GM06990 (cell line): ENCODE results near the gene DIAPH2.

Source experiments
- DNase-seq: peaks from one replicate; pipeline ENCODE4 v3.0.0-alpha.2; 2011; ENCODE audit not compliant: insufficient read length; ENCODE audit errors: extremely low read depth
- H3K27me3 ChIP-seq: replicated peaks from 2 replicates; pipeline ENCODE4 v1.6.0; 2011; ENCODE audit warnings: low read length; ENCODE audit not compliant: control insufficient read depth, insufficient read depth
- H3K36me3 ChIP-seq: 2 replicates; pipeline ENCODE4 v1.5.1; 2011; ENCODE audit warnings: low read length; ENCODE audit not compliant: control insufficient read depth, insufficient read depth
- H3K4me3 ChIP-seq: replicated peaks from 2 replicates; pipeline ENCODE4 v1.5.1; 2011; ENCODE audit warnings: low read depth, mild to moderate bottlenecking, control low read depth, low read length
- CTCF ChIP-seq: IDR thresholded peaks from 2 replicates; pipeline ENCODE4 v1.5.1; 2011; ENCODE audit warnings: low read length, control low read depth, mild to moderate bottlenecking, inconsistent platforms; ENCODE audit not compliant: insufficient read depth, poor library complexity, severe bottlenecking

Gene DIAPH2

DNA sequence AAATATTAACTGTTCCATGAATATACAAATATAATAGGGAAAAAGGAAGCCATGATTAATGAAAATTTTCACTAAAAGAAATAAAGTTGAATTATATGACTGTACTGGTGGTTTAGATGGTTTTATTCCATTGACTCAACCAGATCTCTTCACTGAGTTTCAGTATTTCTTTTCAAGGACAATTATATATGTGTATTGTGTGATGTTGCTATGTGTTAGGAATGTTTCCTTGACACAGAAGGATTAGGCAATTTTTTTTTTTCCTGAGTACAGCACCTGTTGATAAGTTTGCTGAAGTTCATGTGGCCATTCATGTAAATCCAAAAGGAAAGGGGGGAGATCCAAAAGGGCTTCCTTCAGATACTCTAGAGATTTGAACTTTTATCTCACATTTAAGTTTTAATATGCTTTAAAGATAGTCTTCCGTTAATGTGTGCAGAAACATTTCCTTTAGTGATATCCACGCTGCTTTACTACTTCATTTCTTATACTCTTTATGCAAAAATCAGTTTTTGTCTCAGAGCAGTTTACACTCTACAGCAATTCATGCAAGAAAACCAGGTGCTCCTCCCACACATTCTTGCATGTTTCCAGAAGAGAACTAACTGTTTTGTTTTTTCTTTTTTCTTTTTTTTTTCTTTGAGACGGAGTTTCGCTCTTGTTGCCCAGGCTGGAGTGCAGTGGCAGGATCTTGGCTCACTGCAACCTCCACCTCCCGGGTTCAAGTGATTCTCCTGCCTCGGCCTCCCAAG is 448.2 kb downstream of the DIAPH2 start:
- DNase-seq: no peak
- no peaks in the 10 kb centered on the region for H3K27me3 ChIP-seq
- no peaks in the 10 kb centered on the region for H3K36me3 ChIP-seq
- H3K4me3 ChIP-seq: no peak overlapping the region
- TF ChIP-seq CTCF: no peak

DNA sequence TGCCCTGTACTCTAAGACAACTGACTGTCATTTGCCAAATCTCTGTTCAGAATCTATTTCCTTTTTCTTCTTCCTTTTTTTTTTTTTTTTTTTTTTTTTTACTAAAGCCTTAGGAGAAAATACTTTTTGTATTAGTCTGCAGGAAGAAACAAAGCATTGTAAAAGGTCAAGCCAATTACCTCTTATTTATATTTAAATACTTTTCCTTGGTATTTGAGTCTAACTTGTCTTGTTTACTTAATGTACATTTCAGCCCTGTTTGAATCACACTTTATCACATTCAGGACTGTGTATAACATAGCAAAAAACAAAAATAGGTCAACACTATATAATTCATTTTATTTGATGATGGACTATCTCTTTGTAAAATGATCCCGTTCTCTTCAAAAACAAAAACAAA is 461.3 kb downstream of the DIAPH2 start:
- no peaks in the 10 kb centered on the region for H3K27me3 ChIP-seq
- no peaks in the 10 kb centered on the region for H3K36me3 ChIP-seq
- DNase-seq: no peak
- no peak for TF ChIP-seq CTCF
- no peak overlapping the region for H3K4me3 ChIP-seq

- Histone ChIP-seq H3K27me3 (no peaks in the 10 kb centered on the region), H3K4me3 (no peak overlapping the region), H3K36me3 (no peaks in the 10 kb centered on the region)
- no peak for DNase-seq
- no peak for TF ChIP-seq CTCF
Observed at GRCh38 chrX:97155816-97156215, 471.2 kb downstream of the DIAPH2 start.

DNA sequence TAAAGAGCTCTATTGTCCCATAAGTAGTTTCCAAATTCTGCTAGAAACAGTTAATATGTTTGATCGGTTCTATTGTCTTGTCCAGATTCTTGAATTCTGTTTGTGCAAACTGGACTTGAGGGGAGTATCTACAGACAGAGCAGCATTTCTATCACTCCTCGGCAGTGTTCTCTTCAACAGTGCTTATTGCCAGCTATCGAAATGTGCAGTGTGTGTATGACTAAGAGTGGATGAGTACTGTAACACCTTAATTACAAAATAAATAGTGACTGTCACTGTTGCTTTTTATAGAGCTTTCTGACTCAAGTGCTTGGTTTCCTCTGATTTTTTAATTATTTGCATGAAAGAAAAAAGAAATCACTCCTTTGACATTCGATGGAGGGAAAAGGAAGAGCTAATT is 473.6 kb downstream of the DIAPH2 start:
- DNase-seq: no peak
- TF ChIP-seq CTCF: no peak
- H3K27me3 ChIP-seq: no peaks in the 10 kb centered on the region
- H3K36me3 ChIP-seq: no peaks in the 10 kb centered on the region
- no peak overlapping the region for H3K4me3 ChIP-seq

GRCh38 chrX:97159916-97160800 is 475.5 kb downstream of the DIAPH2 start:
- DNase-seq: no peak
- Histone ChIP-seq H3K27me3 (no peaks in the 10 kb centered on the region), H3K4me3 (no peak overlapping the region)

More at GRCh38 chrX:97159916-97160800, 475.5 kb downstream of the DIAPH2 start:
- no peak for TF ChIP-seq CTCF
- no peaks in the 10 kb centered on the region for H3K36me3 ChIP-seq
